ENCODE results near the gene SLIT2.

SLIT2 gene

GRCh38 chr4:20251796-20252655 lies at the start of gene SLIT2:
SLIT2 (plus strand) TSS chr4:20251905; CDS start chr4:20253816, 1,911 bp downstream.
- peak within 1 kb of the TSS; percentile 27 for H3K4me3 ChIP-seq (ENCODE audit: low read depth, low read length)
- peak; percentile 80 for DNase-seq (ENCODE audit: low read depth)
- TF ChIP-seq POLR2A (IDR thresholded peaks at IDR 0.05; ENCODE audit: extremely low read depth, insufficient read length) = no peak
- TF ChIP-seq MYC (IDR thresholded peaks at IDR 0.05; ENCODE audit: low read depth, low read length) = no peak
- no peak for TF ChIP-seq MAX (IDR thresholded peaks at IDR 0.05; ENCODE audit: low read depth, low read length)
- no peak for TF ChIP-seq CTCF (IDR thresholded peaks at IDR 0.05; ENCODE audit: low read depth, low read length)

- no peak overlapping the region for H3K4me3 ChIP-seq (ENCODE audit: low read depth, low read length)
- TF ChIP-seq MAX (IDR thresholded peaks at IDR 0.05; ENCODE audit: low read depth, low read length) (no peak), POLR2A (IDR thresholded peaks at IDR 0.05; ENCODE audit: extremely low read depth, insufficient read length) (no peak)
- DNase-seq (ENCODE audit: low read depth) = no peak
These were observed 48.2 kb upstream of the SLIT2 start for GRCh38 chr4:20203508-20203907.

- no peak for TF ChIP-seq CTCF (IDR thresholded peaks at IDR 0.05; ENCODE audit: low read depth, low read length)
- TF ChIP-seq MAX (IDR thresholded peaks at IDR 0.05; ENCODE audit: low read depth, low read length) = no peak
- no peak for TF ChIP-seq MYC (IDR thresholded peaks at IDR 0.05; ENCODE audit: low read depth, low read length)
- no peak for TF ChIP-seq POLR2A (IDR thresholded peaks at IDR 0.05; ENCODE audit: extremely low read depth, insufficient read length)
- DNase-seq (ENCODE audit: low read depth) = no peak
- H3K4me3 ChIP-seq (ENCODE audit: low read depth, low read length) = no peak overlapping the region
These were observed 34.2 kb upstream of the SLIT2 start for GRCh38 chr4:20217521-20217920.

GRCh38 chr4:20217951-20218350 lies 33.8 kb upstream of the SLIT2 start:
- no peak overlapping the region for H3K4me3 ChIP-seq (ENCODE audit: low read depth, low read length)
- DNase-seq (ENCODE audit: low read depth) = no peak
- TF ChIP-seq POLR2A (IDR thresholded peaks at IDR 0.05; ENCODE audit: extremely low read depth, insufficient read length) = no peak
- TF ChIP-seq CTCF (IDR thresholded peaks at IDR 0.05; ENCODE audit: low read depth, low read length) = no peak
- no peak for TF ChIP-seq MYC (IDR thresholded peaks at IDR 0.05; ENCODE audit: low read depth, low read length)
- no peak for TF ChIP-seq MAX (IDR thresholded peaks at IDR 0.05; ENCODE audit: low read depth, low read length)

DNA sequence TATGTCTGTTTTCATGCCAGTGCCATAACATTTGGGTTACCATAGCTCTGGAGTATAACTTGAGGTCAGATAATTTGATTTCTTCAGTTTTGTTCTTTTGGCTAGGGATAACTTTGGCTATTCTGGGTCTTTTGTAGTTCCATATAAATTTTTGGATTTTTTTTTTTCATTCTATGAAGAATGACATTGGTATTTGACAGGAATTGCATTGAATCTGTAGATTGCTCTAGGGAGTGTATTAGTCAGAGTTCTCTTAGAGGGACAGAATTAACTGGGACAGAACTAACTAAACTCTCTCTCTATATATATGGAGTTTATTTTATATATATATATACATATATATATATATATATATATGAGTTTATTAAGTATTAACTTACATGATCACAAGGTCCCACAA lies 32.2 kb upstream of the SLIT2 start:
- H3K4me3 ChIP-seq (ENCODE audit: low read depth, low read length) = no peak overlapping the region
- TF ChIP-seq MAX (IDR thresholded peaks at IDR 0.05; ENCODE audit: low read depth, low read length) (no peak), POLR2A (IDR thresholded peaks at IDR 0.05; ENCODE audit: extremely low read depth, insufficient read length) (no peak), MYC (IDR thresholded peaks at IDR 0.05; ENCODE audit: low read depth, low read length) (no peak), CTCF (IDR thresholded peaks at IDR 0.05; ENCODE audit: low read depth, low read length) (no peak)
- DNase-seq (ENCODE audit: low read depth) = no peak

GRCh38 chr4:20237894-20238537 lies 13.7 kb upstream of the SLIT2 start:
- no peak overlapping the region for H3K4me3 ChIP-seq (ENCODE audit: low read depth, low read length)
- no peak for TF ChIP-seq POLR2A (IDR thresholded peaks at IDR 0.05; ENCODE audit: extremely low read depth, insufficient read length)
- TF ChIP-seq MAX (IDR thresholded peaks at IDR 0.05; ENCODE audit: low read depth, low read length) = no peak
- no peak for TF ChIP-seq MYC (IDR thresholded peaks at IDR 0.05; ENCODE audit: low read depth, low read length)
- DNase-seq (ENCODE audit: low read depth) = no peak
